C4-2B (cell line): ENCODE measurements around the gene LRRC23.
"Not testable (repeated sequence)": the region's sequence is repeated elsewhere in the genome, so short reads cannot be mapped to it uniquely, and the experiment has no call there.

Experiments
- H3K27ac ChIP-seq: fragments of 450-650 bp; 2 replicates; pipeline ENCODE4 v1.5.1; 2017
- CTCF ChIP-seq: fragments of 450-650 bp; conservative IDR thresholded peaks from 2 replicates; pipeline ENCODE4 v1.5.1; 2017; ENCODE audit warnings: mild to moderate bottlenecking
- ZFX ChIP-seq: fragments of 450-650 bp; IDR thresholded peaks from 2 replicates; pipeline ENCODE4 v1.6.1; 2017

LRRC23 gene

GRCh38 chr12:6902448-6902847 is 2.2 kb upstream of the LRRC23 start:
- TF ChIP-seq ZFX: no peak
- TF ChIP-seq CTCF: no peak

GRCh38 chr12:6903722-6904121 is 900 bp upstream of the LRRC23 start:
- TF ChIP-seq ZFX: no peak
- no peak for TF ChIP-seq CTCF
- no peak overlapping the region for H3K27ac ChIP-seq

More at GRCh38 chr12:6902448-6902847, 2.2 kb upstream of the LRRC23 start:
- no peak overlapping the region for H3K27ac ChIP-seq

DNA sequence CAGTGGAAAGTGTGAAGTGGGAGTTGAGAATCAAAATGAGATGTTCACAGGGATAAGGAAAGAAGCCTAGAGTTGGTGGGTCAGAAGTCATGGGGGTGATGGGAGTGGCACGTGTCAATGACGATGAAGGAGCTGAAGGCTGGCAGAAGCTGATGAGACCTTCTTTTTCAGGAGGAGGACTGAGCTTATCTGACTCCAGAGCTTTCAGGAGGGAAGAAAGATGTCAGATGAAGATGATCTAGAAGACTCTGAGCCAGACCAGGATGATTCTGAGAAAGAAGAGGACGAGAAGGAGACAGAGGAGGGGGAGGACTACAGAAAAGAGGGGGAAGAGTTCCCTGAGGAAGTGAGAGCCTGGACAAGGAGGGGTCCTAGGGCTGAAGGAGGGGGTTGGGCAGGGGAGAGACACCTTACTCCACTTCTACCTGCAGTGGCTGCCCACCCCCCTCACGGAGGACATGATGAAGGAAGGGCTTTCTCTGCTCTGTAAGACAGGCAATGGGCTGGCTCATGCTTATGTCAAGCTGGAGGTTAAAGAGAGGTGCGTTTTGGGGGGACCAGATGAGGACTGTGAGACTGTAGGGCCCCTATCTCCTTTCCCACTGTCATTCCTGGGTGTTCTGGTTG is 905 bp downstream of the LRRC23 start:
- TF ChIP-seq ZFX (no peak), CTCF (no peak)
- H3K27ac ChIP-seq: peak overlapping the region; percentile 70

GRCh38 chr12:6908141-6908540 is 3.5 kb downstream of the LRRC23 start:
- H3K27ac ChIP-seq: not testable (repeated sequence)

GRCh38 chr12:6909421-6910145 is 5.0 kb downstream of the LRRC23 start:
- TF ChIP-seq CTCF (no peak), ZFX (no peak)
- H3K27ac ChIP-seq: no peak overlapping the region

DNA sequence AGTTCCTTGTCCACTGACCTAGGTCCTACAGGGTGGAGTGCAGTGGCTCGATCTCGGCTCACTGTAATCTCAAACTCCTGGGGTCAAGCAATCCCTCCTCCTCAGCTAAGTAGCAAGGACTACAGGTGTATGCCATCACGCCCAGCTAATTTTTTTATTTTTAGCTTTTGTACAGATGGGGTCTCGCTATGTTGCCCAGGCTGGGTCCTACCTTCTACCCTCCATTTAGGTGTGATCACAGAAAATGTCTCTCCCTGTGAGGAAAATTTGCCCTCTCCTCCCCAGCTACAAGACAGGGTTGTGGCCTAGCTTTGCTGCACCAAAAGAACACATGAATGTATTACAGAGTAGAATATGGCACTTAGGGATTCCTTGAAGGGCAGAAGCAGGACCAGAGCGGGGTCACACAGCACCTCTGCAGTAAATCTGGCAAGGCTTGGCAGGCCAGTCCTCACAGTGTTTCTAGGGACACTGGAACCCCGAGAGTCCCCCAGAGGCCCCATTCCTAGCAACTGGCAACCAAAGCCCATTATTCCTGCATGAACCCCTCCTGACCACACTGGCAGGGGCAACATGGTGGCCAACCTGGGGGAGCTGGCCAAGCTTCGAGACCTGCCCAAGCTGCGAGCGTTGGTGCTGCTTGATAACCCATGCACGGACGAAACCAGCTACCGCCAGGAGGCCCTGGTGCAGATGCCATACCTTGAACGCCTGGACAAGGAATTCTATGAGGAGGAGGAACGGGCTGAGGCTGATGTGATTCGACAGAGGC is 7.7 kb downstream of the LRRC23 start:
- H3K27ac ChIP-seq: no peak overlapping the region
- no peak for TF ChIP-seq ZFX
- no peak for TF ChIP-seq CTCF

- H3K27ac ChIP-seq: no peak within 1 kb of the TSS
- TF ChIP-seq CTCF: no peak
- no peak for TF ChIP-seq ZFX
These were observed 9.8 kb downstream of the LRRC23 start, which contains the start of gene ENO2 for GRCh38 chr12:6914246-6914946. ENO2 (plus strand) TSS chr12:6914580; CDS start chr12:6915833, 1,253 bp downstream.
